22Rv1 (cell line): ENCODE data around the gene ARHGAP18.

Experiments used
- CTCF ChIP-seq: fragments of 450-650 bp; IDR thresholded peaks from 2 replicates; pipeline ENCODE4 v1.5.1; 2017; ENCODE audit warnings: mild to moderate bottlenecking
- ZFX ChIP-seq: fragments of 450-650 bp; IDR thresholded peaks from 2 replicates; pipeline ENCODE4 v1.6.1; 2017; ENCODE audit warnings: antibody characterized with exemption, borderline replicate concordance

- TF ChIP-seq CTCF (no peak), ZFX (no peak)
Observed at GRCh38 chr6:129713806-129714333, 3.9 kb upstream of the ARHGAP18 start.
